ACC112 (cell line): ENCODE results near the gene CHERP.
A peak's percentile ranks its signal among the peaks of the same experiment; 100 is the strongest.

Experiments used
- H2AFZ ChIP-seq: fragments of 200-600 bp; sonication (generic); one replicate; pipeline ENCODE4 v1.6.0; 2017; ENCODE audit warnings: antibody characterized with exemption, low read length; ENCODE audit not compliant: unreplicated experiment
- H3K27ac ChIP-seq: fragments of 200-600 bp; sonication (generic); 2 replicates; pipeline ENCODE4 v1.5.1; 2014; ENCODE audit warnings: low read depth, mild to moderate bottlenecking, antibody characterized with exemption, low read length, moderate library complexity
- H3K27me3 ChIP-seq: fragments of 200-600 bp; sonication (generic); 2 replicates; pipeline ENCODE4 v1.6.1; 2014; ENCODE audit warnings: mild to moderate bottlenecking, antibody characterized with exemption, low read length, moderate library complexity, mixed read lengths; ENCODE audit not compliant: insufficient read depth
- H3K36me3 ChIP-seq: fragments of 200-600 bp; sonication (generic); 2 replicates; pipeline ENCODE4 v1.6.1; 2016; ENCODE audit warnings: mild to moderate bottlenecking, antibody characterized with exemption, low read length, moderate library complexity, mixed read lengths; ENCODE audit not compliant: insufficient read depth
- H3K4me1 ChIP-seq: fragments of 200-600 bp; sonication (generic); one replicate; pipeline ENCODE4 v1.6.1; 2016; ENCODE audit warnings: low read length, mixed read lengths; ENCODE audit not compliant: insufficient read depth, unreplicated experiment, control insufficient read depth
- H3K4me3 ChIP-seq: fragments of 200-600 bp; sonication (generic); 2 replicates; pipeline ENCODE4 v1.5.1; 2014; ENCODE audit warnings: mild to moderate bottlenecking, low read depth, low read length
- H3K79me2 ChIP-seq: fragments of 200-600 bp; sonication (generic); one replicate; pipeline ENCODE4 v1.6.0; 2016; ENCODE audit warnings: low read length; ENCODE audit not compliant: control insufficient read depth, unreplicated experiment, insufficient read depth

Gene CHERP

DNA sequence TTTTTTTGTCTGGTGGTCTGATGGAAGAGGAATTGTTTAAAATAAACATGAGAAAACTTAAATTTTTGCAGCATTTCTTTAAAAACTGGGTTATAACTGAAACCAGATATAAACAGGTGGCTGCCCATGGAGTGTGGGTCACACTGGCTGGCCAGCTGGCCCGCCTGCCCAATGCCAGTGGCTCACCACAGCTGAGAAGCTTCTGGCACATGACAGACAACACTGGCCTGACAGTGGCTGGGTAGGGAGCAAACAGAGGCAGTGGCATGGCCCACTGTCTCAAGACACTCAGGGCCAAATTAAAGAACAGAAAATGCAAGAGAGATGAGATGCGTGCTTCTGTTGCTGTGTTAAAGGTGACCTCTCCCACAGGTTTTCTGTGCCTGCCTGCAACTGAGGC is 33.0 kb upstream of the CHERP start:
- H3K36me3 ChIP-seq = no peaks in the 10 kb centered on the region

DNA sequence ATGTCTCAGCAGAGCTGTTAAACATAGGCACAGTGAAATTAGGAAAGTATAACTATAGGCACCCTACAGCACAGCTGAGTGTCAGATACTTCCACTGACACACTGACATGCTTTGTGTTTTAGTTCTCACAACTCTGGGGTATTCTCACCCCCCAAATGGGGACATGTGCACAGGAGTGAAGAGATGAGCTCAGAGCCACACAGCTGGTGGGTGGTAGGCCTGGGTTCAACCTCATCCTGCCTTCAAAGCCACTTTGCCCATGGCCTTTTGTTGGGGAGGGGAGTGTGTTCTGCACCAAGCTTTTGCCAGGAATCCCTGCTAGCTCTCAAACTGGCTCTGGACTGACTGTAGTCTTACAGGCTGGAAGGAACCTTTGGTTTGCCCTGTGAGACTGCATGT is 31.7 kb upstream of the CHERP start:
- H3K4me3 ChIP-seq = peak overlapping the region; percentile 87
- H3K27me3 ChIP-seq = no peaks in the 10 kb centered on the region
- H3K36me3 ChIP-seq = no peaks in the 10 kb centered on the region
- H3K4me1 ChIP-seq = peaks cover 31% of the 10 kb centered on the region
- no peak overlapping the region for H2AFZ ChIP-seq
- H3K27ac ChIP-seq = no peak overlapping the region
- H3K79me2 ChIP-seq = peaks cover 70% of the 10 kb centered on the region

More for the DNA sequence above, 33.0 kb upstream of the CHERP start:
- H3K79me2 ChIP-seq = peaks cover 71% of the 10 kb centered on the region
- H3K27me3 ChIP-seq = no peaks in the 10 kb centered on the region
- H3K27ac ChIP-seq = no peak overlapping the region
- peaks cover 19% of the 10 kb centered on the region for H3K4me1 ChIP-seq
- H2AFZ ChIP-seq = no peak overlapping the region
- H3K4me3 ChIP-seq = no peak overlapping the region

DNA sequence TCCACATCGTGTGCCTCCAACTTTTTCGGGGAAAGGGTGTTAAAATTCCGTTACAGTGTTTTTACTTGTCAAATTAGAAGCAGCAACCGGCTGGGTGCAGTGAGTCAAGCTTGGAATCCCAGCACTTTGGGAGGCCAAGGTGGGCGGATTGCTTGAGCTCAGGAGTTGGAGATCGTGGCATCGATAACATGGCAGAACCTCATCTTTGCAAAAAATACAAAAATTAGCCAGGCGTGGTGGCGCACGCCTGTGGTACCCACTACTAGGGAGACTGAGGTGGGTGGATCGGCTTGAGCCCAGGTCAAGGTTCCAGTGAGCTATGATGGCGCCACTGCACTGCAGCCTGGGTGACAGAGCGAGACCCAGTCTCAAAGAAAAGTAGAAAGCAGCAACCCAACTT is 31.1 kb upstream of the CHERP start:
- Histone ChIP-seq H3K36me3 (no peaks in the 10 kb centered on the region), H2AFZ (no peak overlapping the region), H3K4me3 (peak overlapping the region; percentile 87), H3K4me1 (peaks cover 34% of the 10 kb centered on the region), H3K79me2 (peaks cover 69% of the 10 kb centered on the region), H3K27ac (peak overlapping the region; percentile 82; the same call in 1 of the 2 replicates), H3K27me3 (no peaks in the 10 kb centered on the region)

DNA sequence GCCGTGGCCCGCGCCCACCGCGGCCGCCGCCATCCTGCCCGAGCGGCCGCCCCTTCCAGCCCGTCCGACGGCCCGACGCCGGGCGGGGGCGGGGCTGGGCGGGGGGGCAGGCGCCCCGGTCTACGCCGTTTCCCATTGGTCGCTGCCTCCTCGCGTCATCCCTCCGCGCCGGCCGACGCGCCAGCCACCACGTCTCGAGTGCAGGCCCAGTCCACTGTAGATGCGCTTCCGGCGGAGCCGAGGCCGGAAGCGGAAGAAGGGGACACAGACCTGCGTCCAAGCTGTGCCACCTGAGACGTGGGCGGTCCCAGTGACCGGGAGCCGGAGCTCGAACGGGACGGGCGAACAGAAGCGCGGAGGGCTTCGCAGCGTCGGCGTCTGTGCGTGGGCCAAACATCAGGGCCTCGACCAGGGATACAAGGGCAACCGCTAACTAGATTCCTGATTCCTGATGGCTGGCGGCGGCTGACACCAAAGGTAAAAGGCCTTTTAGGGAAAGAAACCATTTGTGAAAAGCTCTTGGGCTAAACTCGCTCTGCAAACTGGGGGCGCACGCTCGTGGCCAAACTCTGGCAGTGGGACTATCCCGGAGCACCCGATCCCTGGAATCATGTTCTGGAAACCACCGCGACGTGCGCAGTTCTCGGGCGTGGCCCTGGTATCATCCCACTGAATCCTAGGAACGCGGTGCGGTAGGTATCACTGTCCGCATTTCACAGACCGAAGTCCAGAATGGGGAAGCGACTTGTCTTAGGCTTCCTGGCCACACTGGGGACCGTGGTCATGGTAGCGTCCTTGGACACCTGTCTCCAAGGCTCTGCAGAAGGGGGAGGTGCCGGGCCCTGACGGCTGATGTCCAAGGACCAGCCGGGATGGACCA is 30.3 kb upstream of the CHERP start, which contains the start of gene SLC35E1:
TSS of gene SLC35E1 (minus strand) at position 84 of the 880 bp plus-strand sequence. CDS start at position 33, 51 bp downstream.
- H3K27ac ChIP-seq = peak within 1 kb of the TSS; percentile 82
- H3K27me3 ChIP-seq = no peaks in the 10 kb centered on the region
- peaks cover 67% of the 10 kb centered on the region for H3K79me2 ChIP-seq
- no peaks in the 10 kb centered on the region for H3K36me3 ChIP-seq
- peak within 1 kb of the TSS; percentile 95 for H3K4me3 ChIP-seq
- peaks cover 34% of the 10 kb centered on the region for H3K4me1 ChIP-seq
- no peak within 1 kb of the TSS for H2AFZ ChIP-seq

DNA sequence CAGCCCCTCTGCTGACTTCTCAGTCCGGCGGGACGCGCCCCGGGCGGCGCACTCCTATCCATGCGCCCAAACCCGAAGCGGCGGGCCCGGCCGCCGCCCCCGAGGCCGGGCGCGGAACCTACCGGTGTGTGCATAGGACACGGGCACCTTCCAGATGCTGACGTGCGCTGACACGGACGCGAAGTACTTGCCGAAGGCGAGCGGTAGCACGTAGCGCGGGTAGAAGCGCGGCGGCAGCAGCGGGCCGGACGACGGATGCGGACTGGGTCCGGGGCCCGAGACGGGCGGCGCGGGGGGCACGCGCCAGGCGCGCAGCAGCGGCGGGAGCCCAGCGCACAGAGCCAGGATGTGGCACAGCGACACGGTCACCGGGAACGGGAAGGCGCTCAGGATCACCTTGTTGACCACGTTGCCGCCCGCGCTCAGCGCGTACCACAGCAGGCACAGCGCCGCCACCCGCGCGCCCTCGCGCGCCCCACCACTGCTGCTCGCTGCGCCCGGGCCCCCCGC is 29.6 kb upstream of the CHERP start:
- no peak overlapping the region for H2AFZ ChIP-seq
- peaks cover 66% of the 10 kb centered on the region for H3K79me2 ChIP-seq

DNA sequence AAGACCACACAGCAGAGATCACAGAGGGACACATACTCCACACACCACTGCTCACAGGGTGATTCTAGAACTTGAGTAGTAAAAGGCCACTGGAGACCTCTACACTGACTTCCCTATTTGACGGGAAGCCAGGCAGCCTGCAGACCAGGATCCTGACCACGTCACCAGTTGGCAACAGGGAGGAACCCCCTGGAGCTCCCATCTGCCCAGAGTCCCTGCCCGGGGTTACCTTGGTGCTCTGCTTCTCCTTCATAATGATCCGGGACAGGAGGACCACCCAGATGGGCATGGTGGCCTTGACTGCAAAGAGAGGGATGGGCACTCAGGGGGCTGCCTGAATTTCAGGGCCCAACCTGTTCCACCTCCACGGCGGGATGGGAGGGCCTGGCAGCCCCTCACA is 29.0 kb upstream of the CHERP start:
- Histone ChIP-seq H2AFZ (no peak overlapping the region), H3K27me3 (no peaks in the 10 kb centered on the region), H3K79me2 (peaks cover 66% of the 10 kb centered on the region), H3K36me3 (peaks cover 7% of the 10 kb centered on the region; the same call in 1 of the 2 replicates), H3K4me3 (peak overlapping the region; percentile 95), H3K27ac (peak overlapping the region; percentile 52; the same call in 1 of the 2 replicates), H3K4me1 (peaks cover 34% of the 10 kb centered on the region)

More for the DNA sequence above, 29.6 kb upstream of the CHERP start:
- Histone ChIP-seq H3K4me3 (peak overlapping the region; percentile 95), H3K27me3 (no peaks in the 10 kb centered on the region), H3K27ac (peak overlapping the region; percentile 52), H3K36me3 (peaks cover 2% of the 10 kb centered on the region; the same call in 1 of the 2 replicates), H3K4me1 (peaks cover 34% of the 10 kb centered on the region)

DNA sequence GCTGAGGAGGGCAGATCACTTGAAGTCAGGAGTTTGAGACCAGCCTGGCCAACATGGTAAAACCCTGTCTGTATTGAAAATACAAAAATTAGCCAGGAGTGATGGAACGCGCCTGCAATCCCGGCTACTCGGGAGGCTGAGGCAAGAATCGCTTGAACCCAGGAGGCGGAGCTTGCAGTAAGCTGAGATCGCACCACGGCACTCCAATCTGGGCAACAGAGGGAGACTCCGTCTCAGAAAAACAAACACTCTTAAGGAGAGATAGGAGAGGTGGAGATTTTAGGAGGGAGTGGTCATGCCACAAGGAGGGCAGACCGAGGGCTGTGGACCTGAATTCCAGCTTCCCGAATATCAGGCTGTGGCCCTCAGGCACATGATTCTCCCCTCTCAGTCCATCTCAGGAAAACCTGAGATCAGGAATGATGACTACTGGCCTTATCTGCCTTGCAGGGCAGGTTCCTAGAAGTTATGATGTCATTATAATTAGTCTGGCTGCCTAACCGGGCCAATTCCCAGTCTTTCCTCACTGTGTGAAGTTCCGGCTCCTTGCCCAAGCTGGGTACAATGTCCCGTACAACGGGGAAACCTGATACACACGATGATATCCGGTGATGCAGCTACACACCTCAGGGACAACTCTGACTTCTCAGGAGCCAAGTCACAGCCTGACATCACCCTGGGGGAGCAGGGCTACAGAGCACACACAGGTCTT is 27.5 kb upstream of the CHERP start:
- Histone ChIP-seq H3K4me3 (no peak overlapping the region), H3K4me1 (peaks cover 34% of the 10 kb centered on the region), H3K27me3 (no peaks in the 10 kb centered on the region), H3K27ac (no peak overlapping the region), H2AFZ (no peak overlapping the region), H3K79me2 (peaks cover 58% of the 10 kb centered on the region), H3K36me3 (peaks cover 9% of the 10 kb centered on the region; the same call in 1 of the 2 replicates)

DNA sequence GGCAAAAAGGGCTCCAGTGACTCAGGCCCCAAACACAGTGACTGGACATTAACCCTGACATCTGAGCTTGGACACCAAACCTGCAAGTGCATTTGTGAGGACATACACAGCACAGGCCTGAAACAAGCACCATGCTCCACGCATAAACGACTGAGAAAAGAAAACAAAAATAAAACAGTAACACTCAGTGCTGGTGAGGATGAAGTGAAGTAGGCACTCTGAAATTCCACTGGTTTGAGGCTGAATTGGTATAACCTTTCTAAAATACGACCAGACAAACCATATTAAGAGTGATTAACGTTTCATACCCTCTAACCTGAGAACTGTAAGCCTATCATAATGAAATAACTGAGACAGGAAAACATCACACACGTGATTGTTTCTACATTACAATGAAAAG is 24.5 kb upstream of the CHERP start:
- peaks cover 25% of the 10 kb centered on the region for H3K4me1 ChIP-seq
- no peak overlapping the region for H3K27ac ChIP-seq
- H3K4me3 ChIP-seq = no peak overlapping the region
- peaks cover 36% of the 10 kb centered on the region for H3K79me2 ChIP-seq
- peaks cover 15% of the 10 kb centered on the region; the same call in 1 of the 2 replicates for H3K36me3 ChIP-seq
- no peaks in the 10 kb centered on the region for H3K27me3 ChIP-seq
- no peak overlapping the region for H2AFZ ChIP-seq

DNA sequence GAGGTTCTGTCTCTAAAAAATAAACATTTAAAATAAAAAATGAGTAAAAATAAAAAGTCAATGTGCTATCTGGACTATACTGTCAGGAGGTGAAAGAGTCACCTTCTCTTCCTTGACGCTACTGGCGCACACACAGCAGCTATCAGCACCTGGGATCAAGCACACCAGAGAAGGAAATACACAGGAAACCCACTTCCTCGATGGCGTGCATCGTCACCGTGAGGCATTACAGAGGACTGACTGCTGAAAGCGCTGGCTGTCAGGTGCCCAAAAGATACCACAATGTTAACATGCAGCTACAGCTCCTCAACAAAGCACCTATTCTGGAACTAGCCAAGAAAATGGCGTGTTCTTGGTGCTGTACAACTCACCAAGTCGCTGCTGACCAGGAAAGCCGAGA is 23.9 kb upstream of the CHERP start:
- H3K36me3 ChIP-seq = peaks cover 15% of the 10 kb centered on the region; the same call in 1 of the 2 replicates
- no peak overlapping the region for H3K4me3 ChIP-seq
- peaks cover 24% of the 10 kb centered on the region for H3K4me1 ChIP-seq
- no peak overlapping the region for H2AFZ ChIP-seq
- H3K27me3 ChIP-seq = no peaks in the 10 kb centered on the region
- H3K79me2 ChIP-seq = peaks cover 31% of the 10 kb centered on the region
- no peak overlapping the region for H3K27ac ChIP-seq

DNA sequence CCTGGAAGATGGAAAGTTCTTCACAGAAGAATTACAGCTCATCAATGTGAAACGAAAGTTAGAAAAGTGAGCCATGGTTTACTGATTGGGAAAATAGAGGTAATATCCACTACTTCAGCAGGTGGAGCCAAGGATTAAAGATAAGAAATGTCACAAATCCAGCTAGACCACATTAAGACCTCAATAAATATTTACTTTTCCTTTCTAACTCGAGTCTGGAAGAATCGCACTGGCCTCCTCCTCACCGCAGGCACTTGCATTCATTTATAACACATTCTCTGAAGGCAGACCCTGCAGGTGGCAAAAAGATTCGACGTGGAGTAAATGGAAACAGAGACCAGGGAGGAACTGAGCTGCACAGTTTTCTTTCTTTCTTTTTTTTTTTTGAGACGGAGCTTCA is 22.6 kb upstream of the CHERP start:
- Histone ChIP-seq H3K27me3 (no peaks in the 10 kb centered on the region), H2AFZ (no peak overlapping the region), H3K36me3 (peaks cover 15% of the 10 kb centered on the region; the same call in 1 of the 2 replicates), H3K27ac (no peak overlapping the region), H3K4me1 (peaks cover 11% of the 10 kb centered on the region), H3K4me3 (no peak overlapping the region), H3K79me2 (peaks cover 18% of the 10 kb centered on the region)
